ENCODE data around the gene PKD2L1.

DNA sequence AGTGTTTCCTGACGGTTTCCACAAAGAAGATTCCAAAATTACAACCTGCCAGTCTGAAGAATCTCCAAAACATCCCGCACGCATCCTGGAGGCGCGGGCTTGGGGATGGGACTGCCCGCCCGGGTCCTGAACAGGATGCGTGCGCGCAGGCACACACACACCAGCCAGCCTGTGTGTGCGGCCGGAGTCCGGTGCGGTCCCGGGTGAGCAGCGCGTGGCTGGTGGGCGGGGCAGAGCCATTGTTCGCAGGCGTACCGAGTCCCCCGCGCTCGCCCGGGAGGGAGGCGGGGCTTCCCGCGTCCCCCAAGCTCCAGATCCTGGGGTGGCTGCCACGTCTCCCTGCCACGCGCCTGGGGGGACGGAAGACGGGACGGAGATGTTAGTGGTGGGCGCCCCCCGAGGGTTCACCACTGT is 16.3 kb upstream of the PKD2L1 start:
- TF ChIP-seq POLR2A (IDR thresholded peaks at IDR 0.05; ENCODE audit: control extremely low read depth in 1 of 2, low read depth in 2 of 2, low read length in 2 of 2) (peak in 1 of 2 experiments; percentile 13; a peak in 2 of 3 replicates), EP300 (IDR thresholded peaks at IDR 0.05; ENCODE audit: borderline replicate concordance in 1 of 2, low read depth in 2 of 2, low read length in 2 of 2) (no peak), YY1 (IDR thresholded peaks at IDR 0.05; ENCODE audit: low read depth, low read length) (no peak), SIN3A (conservative IDR thresholded peaks at IDR 0.05 in 1 of 2, IDR thresholded peaks at IDR 0.05 in 1 of 2; ENCODE audit: low read depth in 1 of 2, low read length in 2 of 2) (no peak), SP1 (IDR thresholded peaks at IDR 0.05; ENCODE audit: low read depth, low read length) (no peak), KDM1A (IDR thresholded peaks at IDR 0.05; ENCODE audit: borderline replicate concordance, low read length) (no peak), MAFK (IDR thresholded peaks at IDR 0.05; ENCODE audit: low read depth, low read length) (no peak), RNF2 (IDR thresholded peaks at IDR 0.05; ENCODE audit: borderline replicate concordance, low read depth, low read length, missing control alignments, poor library complexity, severe bottlenecking) (no peak), EZH2 (IDR thresholded peaks at IDR 0.05; ENCODE audit: low read depth, low read length, severe bottlenecking) (no peak), TAF1 (IDR thresholded peaks at IDR 0.05; ENCODE audit: low read depth, low read length) (no peak), SIRT6 (IDR thresholded peaks at IDR 0.05; ENCODE audit: low read length) (no peak), SP2 (IDR thresholded peaks at IDR 0.05; ENCODE audit: low read length) (no peak)
- TF ChIP-seq, protein P1, sequence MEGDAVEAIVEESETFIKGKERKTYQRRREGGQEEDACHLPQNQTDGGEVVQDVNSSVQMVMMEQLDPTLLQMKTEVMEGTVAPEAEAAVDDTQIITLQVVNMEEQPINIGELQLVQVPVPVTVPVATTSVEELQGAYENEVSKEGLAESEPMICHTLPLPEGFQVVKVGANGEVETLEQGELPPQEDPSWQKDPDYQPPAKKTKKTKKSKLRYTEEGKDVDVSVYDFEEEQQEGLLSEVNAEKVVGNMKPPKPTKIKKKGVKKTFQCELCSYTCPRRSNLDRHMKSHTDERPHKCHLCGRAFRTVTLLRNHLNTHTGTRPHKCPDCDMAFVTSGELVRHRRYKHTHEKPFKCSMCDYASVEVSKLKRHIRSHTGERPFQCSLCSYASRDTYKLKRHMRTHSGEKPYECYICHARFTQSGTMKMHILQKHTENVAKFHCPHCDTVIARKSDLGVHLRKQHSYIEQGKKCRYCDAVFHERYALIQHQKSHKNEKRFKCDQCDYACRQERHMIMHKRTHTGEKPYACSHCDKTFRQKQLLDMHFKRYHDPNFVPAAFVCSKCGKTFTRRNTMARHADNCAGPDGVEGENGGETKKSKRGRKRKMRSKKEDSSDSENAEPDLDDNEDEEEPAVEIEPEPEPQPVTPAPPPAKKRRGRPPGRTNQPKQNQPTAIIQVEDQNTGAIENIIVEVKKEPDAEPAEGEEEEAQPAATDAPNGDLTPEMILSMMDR (IDR thresholded peaks at IDR 0.05; ENCODE audit: control extremely low read depth in 1 of 3, insufficient read depth in 1 of 3, low read depth in 1 of 3, low read length in 3 of 3), result no peak
- TF ChIP-seq, protein P2, sequence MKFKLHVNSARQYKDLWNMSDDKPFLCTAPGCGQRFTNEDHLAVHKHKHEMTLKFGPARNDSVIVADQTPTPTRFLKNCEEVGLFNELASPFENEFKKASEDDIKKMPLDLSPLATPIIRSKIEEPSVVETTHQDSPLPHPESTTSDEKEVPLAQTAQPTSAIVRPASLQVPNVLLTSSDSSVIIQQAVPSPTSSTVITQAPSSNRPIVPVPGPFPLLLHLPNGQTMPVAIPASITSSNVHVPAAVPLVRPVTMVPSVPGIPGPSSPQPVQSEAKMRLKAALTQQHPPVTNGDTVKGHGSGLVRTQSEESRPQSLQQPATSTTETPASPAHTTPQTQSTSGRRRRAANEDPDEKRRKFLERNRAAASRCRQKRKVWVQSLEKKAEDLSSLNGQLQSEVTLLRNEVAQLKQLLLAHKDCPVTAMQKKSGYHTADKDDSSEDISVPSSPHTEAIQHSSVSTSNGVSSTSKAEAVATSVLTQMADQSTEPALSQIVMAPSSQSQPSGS (IDR thresholded peaks at IDR 0.05; ENCODE audit: low read length), result no peak

Data from H1 (cell line).